ENCODE results near the gene KRTAP10-11. TPM values are rescaled to one million over a fixed set of nuclear protein-coding genes. Genes with fewer than 3 reads are reported as not detected.

The KRTAP10-11 gene
- total and polyA plus RNA-seq, 2 of the 8 experiments (the other 6 are each of a cell fraction or from before 2014, with no cell fraction given) = not detected

DNA sequence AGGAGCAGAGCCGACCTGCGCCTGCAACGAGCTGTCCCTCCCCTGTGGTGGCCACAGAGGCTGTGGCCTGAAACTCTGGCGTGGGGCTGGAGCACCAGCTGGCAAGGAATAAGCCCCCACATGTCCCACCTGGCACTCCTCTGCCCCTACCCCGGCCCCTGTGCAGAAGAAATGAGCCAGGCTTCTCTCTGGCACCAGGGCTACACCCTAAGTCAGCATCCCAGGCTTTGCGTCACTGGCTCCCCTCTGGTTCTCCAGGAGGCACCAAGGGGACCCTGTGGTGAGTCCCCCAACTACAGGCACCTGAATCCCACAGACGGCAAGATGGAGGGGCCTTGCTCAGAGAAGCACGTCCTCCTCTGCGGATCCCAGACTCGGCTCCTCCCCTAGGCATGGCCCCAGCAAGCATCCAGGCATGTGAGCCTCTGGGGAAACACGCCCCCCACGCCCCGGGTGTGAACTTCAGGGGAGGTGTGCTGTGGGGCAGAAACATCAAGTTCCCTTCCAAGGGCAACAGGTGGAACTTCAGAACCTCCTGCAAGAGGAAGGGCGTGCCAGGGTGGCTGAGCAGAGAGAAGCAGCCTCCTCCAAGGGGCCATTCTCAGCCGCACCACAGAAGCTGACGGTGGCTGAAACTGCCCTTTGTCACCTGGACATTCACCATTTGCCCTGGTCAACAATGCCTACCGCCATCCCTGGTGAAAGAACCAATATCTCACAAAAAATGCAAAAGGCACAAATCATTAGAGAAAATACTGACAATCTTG is 42.9 kb upstream of the KRTAP10-11 start:
- H4K8ac ChIP-seq (ENCODE audit: extremely low read depth, insufficient read depth, low read length) = no peak overlapping the region; the same call in 1 of the 2 replicates
- H4K91ac ChIP-seq (replicated peaks; ENCODE audit: insufficient read length, low read length) = peak overlapping the region; percentile 22
- no peak overlapping the region for H2AK5ac ChIP-seq (ENCODE audit: low read depth, low read length)
- H3K4ac ChIP-seq (replicated peaks; ENCODE audit: insufficient read length, low read depth, low read length) = no peak overlapping the region
- H3K4me3 ChIP-seq (ENCODE audit: extremely low read depth in 1 of 4, insufficient read depth in 2 of 4, low read depth in 3 of 4, low read length in 4 of 4) = no peak overlapping the region
- H2BK15ac ChIP-seq (ENCODE audit: low read length) = 0 out of 2 replicates have a peak overlapping the region, but pooled peaks have one; percentile 29
- no peak overlapping the region for H3K23ac ChIP-seq (ENCODE audit: insufficient read length)
- H2BK120ac ChIP-seq (replicated peaks; ENCODE audit: low read depth, low read length) = no peak overlapping the region
- H3K36me3 ChIP-seq (ENCODE audit: control insufficient read depth in 2 of 4, insufficient read depth in 4 of 4, low read length in 3 of 4) = no peaks in the 10 kb centered on the region; a peak in 1 of 8 replicates
- H3K14ac ChIP-seq (ENCODE audit: insufficient read length) = no peak overlapping the region
- H2BK5ac ChIP-seq (ENCODE audit: low read depth, low read length) = no peak overlapping the region
- WGBS, 2 experiments (ENCODE audit: extremely low coverage in 1 of 2, insufficient coverage in 1 of 2, insufficient read length in 1 of 2, insufficient replicate concordance in 2 of 2, low coverage in 1 of 2, low lambda C conversion rate in 2 of 2, missing lambda C conversion rate in 1 of 2) = 69% methylated on average over 17 of the region's 17 CpGs; no CpG with 5 or more reads in 1 of the 2 experiments
- H3K27ac ChIP-seq (ENCODE audit: low read depth, low read length) = no peak overlapping the region
- no peak overlapping the region for H3K18ac ChIP-seq (ENCODE audit: extremely low read depth, low read length)
- peaks cover 0 to 5% of the 10 kb centered on the region in 2 experiments; a peak in 1 of 4 replicates for H3K9me3 ChIP-seq (ENCODE audit: insufficient read depth in 2 of 2, low read depth in 1 of 2, low read length in 1 of 2)
- ChIA-PET POLR2A (ENCODE audit: partially characterized antibody) (interaction anchor here (1.2 kb wide), 1 partner anchor 52 kb away, joined by 3 read pairs; the partner anchor contains the start of gene KRTAP10-2), CTCF (ENCODE audit: partially characterized antibody) (interaction anchor here (1.0 to 1.5 kb wide), 2 partner anchors 10 to 11 kb away, joined by 3 to 4 read pairs; partner anchors contain the start of gene KRTAP10-6)
- H4K5ac ChIP-seq (ENCODE audit: insufficient read length, low read depth, low read length) = no peak overlapping the region
- no peak overlapping the region for H2AFZ ChIP-seq (ENCODE audit: low read length)
- FAIRE-seq (no peak), DNase-seq (ENCODE audit: low read depth in 1 of 2, low spot score in 2 of 2) (peak in 1 of 2 experiments; percentile 39)
- H4K20me1 ChIP-seq (replicated peaks in 1 of 2; ENCODE audit: control insufficient read depth in 1 of 2, insufficient read depth in 2 of 2, low read length in 2 of 2) = no peaks in the 10 kb centered on the region
- H3K79me2 ChIP-seq (ENCODE audit: control insufficient read depth in 1 of 2, insufficient read depth in 2 of 2, low read length in 2 of 2) = no peaks in the 10 kb centered on the region
- peak overlapping the region; percentile 60; the same call in 1 of the 2 replicates for H2BK12ac ChIP-seq (ENCODE audit: low read depth, low read length)
- 0 out of 2 replicates have a peak, but pooled peaks cover 2% of the 10 kb centered on the region for H3K23me2 ChIP-seq (ENCODE audit: low read depth, low read length)
- no peaks in the 10 kb centered on the region for H3K79me1 ChIP-seq (ENCODE audit: low read depth, low read length)
- H3K4me2 ChIP-seq (ENCODE audit: insufficient read depth in 1 of 2, low read depth in 2 of 2, low read length in 2 of 2) = no peak overlapping the region
- no peak overlapping the region for H3K56ac ChIP-seq (replicated peaks; ENCODE audit: insufficient read length, low read depth, low read length)
- H3K27me3 ChIP-seq (replicated peaks in 1 of 4; ENCODE audit: control insufficient read depth in 3 of 4, extremely low read depth in 1 of 4, insufficient read depth in 3 of 4, low read length in 3 of 4) = no peaks in the 10 kb centered on the region
- no peak overlapping the region for H2BK20ac ChIP-seq (ENCODE audit: low read length)
- no peak overlapping the region for H3K9ac ChIP-seq (replicated peaks in 1 of 4; ENCODE audit: extremely low read depth in 1 of 4, low read depth in 3 of 4, low read length in 3 of 4)
- peaks cover 0 to 2% (median 0%) of the 10 kb centered on the region in 4 experiments; a peak in 4 of 7 replicates for H3K4me1 ChIP-seq (replicated peaks in 1 of 4; ENCODE audit: control insufficient read depth in 3 of 4, insufficient read depth in 4 of 4, low read length in 3 of 4)
- TF ChIP-seq NRF1 (IDR thresholded peaks at IDR 0.05; ENCODE audit: low read depth, low read length) (no peak), BACH1 (IDR thresholded peaks at IDR 0.05; ENCODE audit: low read length) (no peak), SUZ12 (IDR thresholded peaks at IDR 0.05; ENCODE audit: low read length) (no peak), CBX8 (IDR thresholded peaks at IDR 0.05; ENCODE audit: borderline replicate concordance, low read depth, low read length) (no peak), TCF12 (IDR thresholded peaks at IDR 0.05; ENCODE audit: low read depth, low read length) (no peak), POU5F1 (IDR thresholded peaks at IDR 0.05; ENCODE audit: low read depth, low read length) (no peak), CBX5 (IDR thresholded peaks at IDR 0.05; ENCODE audit: low read depth, low read length) (no peak), YY1 (IDR thresholded peaks at IDR 0.05; ENCODE audit: low read depth, low read length) (no peak), CTCF (IDR thresholded peaks at IDR 0.05; ENCODE audit: control extremely low read depth in 1 of 3, insufficient read depth in 1 of 3, low read depth in 1 of 3, low read length in 3 of 3) (no peak), KDM4A (IDR thresholded peaks at IDR 0.05; ENCODE audit: low read depth, low read length, severe bottlenecking) (no peak)
